Smooth muscle cell (in vitro differentiated cells): ENCODE results near the gene ELL2. TPM values are rescaled to one million over a fixed set of nuclear protein-coding genes. Genes with fewer than 3 reads are reported as not detected.

Experiments
- DNase-seq: peaks from one replicate; lab custom pipeline; 2025; ENCODE audit not compliant: unreplicated experiment; lab: John Stamatoyannopoulos, UW
- H2AFZ ChIP-seq: fragments of 200-600 bp; sonication (generic); 2 replicates; pipeline ENCODE4 v1.6.0; 2016; ENCODE audit warnings: antibody characterized with exemption, low read depth, mild to moderate bottlenecking
- H3F3A ChIP-seq: fragments of 200-600 bp; sonication (generic); 2 replicates; pipeline ENCODE4 v1.6.0; 2017; ENCODE audit warnings: antibody characterized with exemption, low read depth
- H3K27ac ChIP-seq: fragments of 200-600 bp; sonication (generic); 2 replicates; pipeline ENCODE4 v1.5.1; 2016; ENCODE audit warnings: low read depth, mild to moderate bottlenecking
- H3K27me3 ChIP-seq: fragments of 200-600 bp; sonication (generic); 2 replicates; pipeline ENCODE4 v1.6.1; 2016; ENCODE audit warnings: low read depth, mild to moderate bottlenecking
- H3K36me3 ChIP-seq: fragments of 200-600 bp; sonication (generic); 2 replicates; pipeline ENCODE4 v1.5.1; 2016; ENCODE audit warnings: low read depth
- H3K4me1 ChIP-seq: fragments of 200-600 bp; sonication (generic); 2 replicates; pipeline ENCODE4 v1.5.1; 2016; ENCODE audit warnings: low read depth
- H3K4me2 ChIP-seq: fragments of 200-600 bp; sonication (generic); 2 replicates; pipeline ENCODE4 v1.6.0; 2016; ENCODE audit warnings: mild to moderate bottlenecking
- H3K4me3 ChIP-seq: fragments of 200-600 bp; sonication (generic); 2 replicates; pipeline ENCODE4 v1.5.1; 2016; ENCODE audit warnings: mild to moderate bottlenecking
- H3K79me2 ChIP-seq: fragments of 200-600 bp; sonication (generic); 2 replicates; pipeline ENCODE4 v1.6.0; 2016; ENCODE audit warnings: low read depth, mild to moderate bottlenecking
- H3K9ac ChIP-seq: fragments of 200-600 bp; sonication (generic); 2 replicates; pipeline ENCODE4 v1.6.0; 2016; ENCODE audit warnings: low read depth
- H3K9me3 ChIP-seq: fragments of 200-600 bp; sonication (generic); replicated peaks from 2 replicates; pipeline ENCODE4 v1.5.1; 2016; ENCODE audit warnings: low read depth
- H4K20me1 ChIP-seq: fragments of 200-600 bp; sonication (generic); 2 replicates; pipeline ENCODE4 v1.6.0; 2016; ENCODE audit warnings: low read depth
- CTCF ChIP-seq: fragments of 200-600 bp; sonication (generic); IDR thresholded peaks from 2 replicates; pipeline ENCODE4 v1.5.1; 2017; ENCODE audit warnings: borderline replicate concordance, mild to moderate bottlenecking, antibody characterized with exemption; ENCODE audit not compliant: insufficient read depth, poor library complexity, severe bottlenecking
- WGBS: methylation state at CpG from one replicate; pipeline ENCODE4 v1.1.7; 2016; ENCODE audit warnings: low lambda C conversion rate; 5-methylcytosine and 5-hydroxymethylcytosine counted together
- polyA plus RNA-seq: library from polyadenylated mRNA; unstranded; fragments of >200 nt; fragmentation: Nextera tagmentation; extraction: Ambion mirVana; gene quantifications from 2 replicates; pipeline ENCODE4 v1.2.1, GENCODE V29; 2016
- total RNA-seq: library from RNA; depleted of rRNA; stranded (reverse); fragments of >200 nt; gene quantifications from 2 replicates; pipeline ENCODE4 v1.2.3, GENCODE V29; 2014

Gene ELL2
- total and polyA plus RNA-seq, 2 experiments from 2014 or later = 14.4 to 49.9 TPM

- DNase-seq = no peak
- Histone ChIP-seq H3K4me2 (peak overlapping the region; percentile 28), H3K9me3 (no peaks in the 10 kb centered on the region), H3F3A (no peaks in the 10 kb centered on the region), H3K36me3 (no peaks in the 10 kb centered on the region), H2AFZ (no peak overlapping the region), H3K4me3 (no peak overlapping the region), H3K27ac (no peak overlapping the region), H4K20me1 (peaks cover 95% of the 10 kb centered on the region), H3K79me2 (peaks cover 42% of the 10 kb centered on the region), H3K27me3 (no peaks in the 10 kb centered on the region), H3K4me1 (peaks cover 27% of the 10 kb centered on the region), H3K9ac (no peak overlapping the region)
- no peak for TF ChIP-seq CTCF
- 44% methylated on average over 3 of the region's 3 CpGs for WGBS
These were observed 20.6 kb downstream of the ELL2 start for GRCh38 chr5:95940758-95941682.

GRCh38 chr5:95939465-95939864 lies 22.2 kb downstream of the ELL2 start:
- Histone ChIP-seq H4K20me1 (peaks cover 94% of the 10 kb centered on the region), H3K9me3 (no peaks in the 10 kb centered on the region), H3F3A (no peaks in the 10 kb centered on the region), H3K36me3 (no peaks in the 10 kb centered on the region), H2AFZ (no peak overlapping the region), H3K4me3 (no peak overlapping the region), H3K27me3 (no peaks in the 10 kb centered on the region), H3K27ac (no peak overlapping the region), H3K4me1 (peaks cover 32% of the 10 kb centered on the region), H3K4me2 (no peak overlapping the region), H3K79me2 (peaks cover 36% of the 10 kb centered on the region), H3K9ac (no peak overlapping the region)
- no peak for TF ChIP-seq CTCF
- DNase-seq = no peak
- 91% methylated on average over 1 of the region's 1 CpG for WGBS

GRCh38 chr5:95938766-95939165 lies 22.9 kb downstream of the ELL2 start:
- H3K9me3 ChIP-seq = no peaks in the 10 kb centered on the region
- peaks cover 31% of the 10 kb centered on the region for H3K79me2 ChIP-seq
- no peaks in the 10 kb centered on the region for H3K27me3 ChIP-seq
- no peak overlapping the region for H3K27ac ChIP-seq
- peaks cover 94% of the 10 kb centered on the region for H4K20me1 ChIP-seq
- no peak overlapping the region for H3K4me3 ChIP-seq
- DNase-seq = no peak
- H3K36me3 ChIP-seq = no peaks in the 10 kb centered on the region
- no peak overlapping the region for H3K9ac ChIP-seq
- H2AFZ ChIP-seq = no peak overlapping the region
- H3F3A ChIP-seq = no peaks in the 10 kb centered on the region
- WGBS = 90% methylated on average over 1 of the region's 1 CpG
- no peak overlapping the region for H3K4me2 ChIP-seq
- TF ChIP-seq CTCF = no peak
- peaks cover 38% of the 10 kb centered on the region for H3K4me1 ChIP-seq

DNA sequence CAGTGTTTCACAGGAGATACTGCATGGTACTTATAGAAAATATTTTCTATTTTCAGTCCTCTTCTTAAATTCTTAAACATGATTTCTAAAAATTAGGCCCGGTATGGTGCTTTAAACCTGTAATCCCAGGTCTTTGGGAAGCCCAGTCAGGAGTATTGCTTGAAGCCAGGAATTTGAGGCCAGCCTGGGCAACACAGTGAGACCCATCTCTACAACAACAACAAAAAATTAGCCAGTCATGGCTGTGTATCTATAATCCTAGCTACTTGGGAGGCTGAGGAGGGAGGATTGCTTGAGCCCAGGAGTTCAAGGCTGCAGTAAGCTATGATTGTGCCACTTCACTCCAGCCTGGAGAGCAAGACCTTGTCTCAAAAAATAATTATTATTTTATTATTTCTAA lies 23.3 kb downstream of the ELL2 start:
- Histone ChIP-seq H3K36me3 (no peaks in the 10 kb centered on the region), H3K79me2 (peaks cover 31% of the 10 kb centered on the region), H4K20me1 (peaks cover 94% of the 10 kb centered on the region), H2AFZ (no peak overlapping the region), H3K27me3 (no peaks in the 10 kb centered on the region), H3K27ac (no peak overlapping the region), H3K4me3 (no peak overlapping the region), H3K4me1 (peaks cover 38% of the 10 kb centered on the region), H3K4me2 (no peak overlapping the region), H3K9ac (no peak overlapping the region), H3K9me3 (no peaks in the 10 kb centered on the region), H3F3A (no peaks in the 10 kb centered on the region)
- 87% methylated on average over 1 of the region's 1 CpG for WGBS
- TF ChIP-seq CTCF = no peak
- no peak for DNase-seq
